CD4-positive, alpha-beta T cell treated with Interleukin-2 at 100 ng/mL for 4 hours (primary cell): ENCODE results near the gene APELA.
"Not testable (repeated sequence)": the region's sequence is repeated elsewhere in the genome, so short reads cannot be mapped to it uniquely, and the experiment has no call there.

ENCODE experiments used
- DNase-seq: peaks from one replicate; pipeline ENCODE4 v3.0.0-alpha.2; 2020; ENCODE audit warnings: low spot score

APELA gene

GRCh38 chr4:164876700-164877324 is at the start of gene APELA:
Gene APELA, plus strand, starts transcription at chr4:164877178. Its CDS starts 154 bp downstream, at chr4:164877332.
- no peak for DNase-seq

DNA sequence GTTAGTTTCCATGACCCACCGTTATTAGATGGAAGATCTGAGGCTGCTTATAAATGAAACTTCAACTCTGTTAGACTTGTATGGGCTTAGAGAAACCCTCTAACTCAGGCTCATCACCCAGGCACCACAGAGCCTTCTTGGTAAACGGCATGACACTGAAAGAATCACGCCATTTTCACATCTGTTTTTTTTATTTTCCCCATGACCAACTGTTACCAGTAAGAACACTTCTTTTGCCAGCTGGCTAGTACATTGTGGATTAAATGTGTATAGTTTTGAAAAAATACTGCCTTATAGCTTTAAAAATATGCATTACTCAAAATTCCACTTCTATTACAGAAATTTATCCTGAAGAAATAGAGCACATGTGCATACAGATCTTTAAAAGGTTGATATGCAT is 48.0 kb upstream of the APELA start:
- DNase-seq: no peak

DNA sequence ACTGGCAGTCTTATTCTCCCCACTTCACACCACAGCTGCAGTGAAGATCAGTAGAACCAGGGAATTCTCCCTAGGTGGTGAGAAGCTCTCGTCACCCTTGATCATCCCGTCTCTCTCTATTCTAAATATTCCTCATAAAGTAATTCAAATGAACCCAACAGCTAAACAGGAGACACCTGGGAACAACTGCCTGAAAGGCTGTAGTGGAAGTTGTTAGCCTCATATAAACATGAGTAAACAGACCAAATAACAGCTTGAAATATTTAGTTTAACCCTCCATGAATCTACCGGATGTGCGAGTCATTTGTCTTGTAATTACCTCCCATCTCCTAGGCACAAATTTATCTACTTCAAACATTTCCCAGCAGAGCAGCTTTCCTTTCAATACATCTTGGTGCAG is 30.4 kb upstream of the APELA start:
- DNase-seq: no peak

DNA sequence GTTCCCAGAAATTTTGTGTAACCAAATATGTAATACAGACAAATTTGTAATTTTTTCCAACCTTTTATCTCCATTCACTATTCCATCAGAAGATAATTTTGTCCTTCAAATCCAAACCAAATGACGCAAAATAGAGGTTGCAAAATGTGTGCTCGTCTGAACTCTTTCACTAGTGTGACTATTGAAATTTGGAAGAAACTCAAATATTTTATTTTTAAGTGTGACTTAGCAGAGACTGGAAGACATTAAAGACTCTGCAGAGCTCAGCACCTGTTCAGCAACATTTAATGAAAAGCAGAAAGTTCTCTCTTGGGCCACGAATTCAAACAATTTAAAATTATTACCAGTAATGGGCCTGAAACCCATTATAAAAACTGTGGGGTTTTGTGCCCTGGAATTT is 30.0 kb upstream of the APELA start:
- no peak for DNase-seq

GRCh38 chr4:164847967-164848649 is 28.9 kb upstream of the APELA start:
- no peak for DNase-seq

DNA sequence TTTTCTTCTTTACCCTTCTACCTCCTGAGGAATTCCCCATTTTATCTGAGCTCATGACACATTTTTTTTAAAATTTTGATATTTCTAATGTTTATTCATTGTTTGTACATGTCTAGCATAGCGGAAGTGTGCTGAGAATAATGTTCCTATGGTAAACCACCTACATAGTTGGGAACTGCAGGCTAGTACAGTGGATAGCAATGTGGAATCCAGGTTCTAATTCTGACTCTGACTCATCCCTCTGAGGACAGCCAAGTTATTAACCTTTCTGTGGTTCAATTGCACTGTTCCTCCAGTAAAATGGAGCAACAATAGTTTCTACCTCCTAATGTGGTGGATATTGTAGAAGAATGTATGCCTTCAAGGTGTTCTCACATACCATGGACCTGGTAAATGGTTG is 20.6 kb upstream of the APELA start:
- DNase-seq: no peak

DNA sequence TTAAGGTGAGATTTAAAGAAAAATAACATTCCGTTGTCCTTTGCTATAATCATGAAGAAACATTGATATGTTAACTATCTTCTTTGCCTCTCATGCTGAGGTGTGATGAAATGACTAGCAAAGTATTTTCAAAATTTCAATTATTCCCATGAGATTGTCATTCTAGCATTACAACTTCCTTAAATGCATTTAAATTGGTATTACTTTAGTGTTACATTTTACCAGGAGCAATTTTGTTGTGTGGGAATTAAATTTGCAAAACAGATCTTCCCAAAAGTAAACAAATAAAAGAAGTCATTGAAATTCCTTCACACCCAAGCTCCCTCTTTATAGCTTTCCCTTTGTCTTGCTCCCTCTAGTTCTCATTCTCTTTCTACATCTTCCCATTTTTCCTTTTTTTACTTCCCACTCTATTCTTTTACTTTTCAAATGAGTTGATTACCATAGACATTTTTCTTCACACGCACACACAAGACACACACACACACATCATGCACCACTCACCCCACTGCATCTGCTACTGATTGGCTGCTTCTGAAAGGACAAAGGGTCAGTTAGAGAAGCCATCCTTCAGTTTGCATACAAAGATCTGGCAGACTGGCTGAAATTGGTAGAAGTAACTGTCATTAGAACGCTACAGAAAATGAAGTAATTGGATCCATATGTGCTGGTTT is 10.0 kb upstream of the APELA start:
- no peak for DNase-seq

DNA sequence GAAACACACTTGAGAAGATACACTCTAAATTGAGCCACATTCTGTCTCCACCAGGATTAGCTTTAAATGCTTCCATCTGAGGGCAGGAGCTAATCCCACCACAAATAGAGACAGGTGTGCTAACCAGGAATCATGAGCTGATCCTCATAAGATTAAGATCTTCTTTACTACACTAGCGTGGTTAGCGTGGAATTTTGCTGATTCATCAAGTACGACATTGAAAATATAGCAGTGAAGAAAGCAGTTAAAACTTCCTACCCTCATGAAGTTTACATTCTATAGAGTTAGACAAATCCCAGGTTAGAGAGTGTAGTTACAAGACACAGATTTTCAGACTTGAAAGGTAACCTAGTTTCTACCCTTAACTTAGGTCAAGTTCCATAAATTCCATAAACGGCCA is 5.3 kb upstream of the APELA start:
- DNase-seq: no peak

GRCh38 chr4:164872481-164872880 is 4.5 kb upstream of the APELA start:
- DNase-seq: no peak

DNA sequence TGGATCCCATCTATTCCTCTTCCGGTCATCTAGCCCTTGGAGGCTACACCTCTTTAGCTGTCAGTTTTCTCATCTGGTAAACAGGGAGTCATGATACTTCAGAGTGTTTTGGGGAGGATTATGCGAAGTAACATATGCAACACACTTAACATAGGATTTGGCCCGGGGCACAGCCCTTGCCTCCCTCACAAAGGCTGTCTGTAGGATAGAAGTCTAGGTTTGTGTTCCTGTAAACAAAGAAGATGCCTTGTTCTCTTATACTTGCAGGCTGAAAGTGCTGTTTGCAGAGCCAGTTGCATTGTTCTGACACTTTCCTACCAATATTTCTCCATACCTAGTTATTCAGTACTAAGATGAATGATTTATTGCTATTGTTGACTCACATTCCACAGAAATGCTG is 2.2 kb upstream of the APELA start:
- DNase-seq: no peak

GRCh38 chr4:164880489-164881262 is 3.7 kb downstream of the APELA start:
- no peak for DNase-seq

DNA sequence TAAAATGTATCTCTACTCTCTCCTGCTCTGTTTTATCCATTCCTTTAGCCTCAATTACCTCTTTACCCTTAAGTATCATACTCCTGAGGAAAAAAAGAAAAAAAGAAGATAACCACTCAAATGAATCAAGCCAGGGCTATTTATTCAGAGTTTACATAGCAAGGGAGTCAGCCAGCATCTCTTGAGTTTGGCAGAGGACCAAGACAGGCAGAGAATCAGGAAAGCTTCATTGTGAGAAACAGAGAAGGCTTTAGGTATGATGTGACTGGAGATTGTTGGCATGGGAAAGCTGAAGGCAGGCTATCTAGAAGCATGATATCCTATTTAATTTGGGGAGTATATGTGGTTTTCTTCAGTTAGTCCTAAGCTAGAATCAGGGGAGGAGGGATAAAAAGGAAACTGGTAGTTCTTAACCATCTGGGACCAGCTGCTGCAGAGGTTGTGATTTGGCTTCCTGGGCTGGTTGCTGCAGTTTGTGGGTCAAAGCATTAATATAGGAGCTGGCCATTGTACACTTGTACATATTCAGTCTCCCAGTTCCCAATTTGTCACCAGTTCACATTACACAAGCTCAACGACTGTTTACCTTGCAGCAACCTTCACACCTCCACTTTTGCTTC is 11.2 kb downstream of the APELA start:
- DNase-seq: no peak

GRCh38 chr4:164890691-164891090 is 13.7 kb downstream of the APELA start:
- no peak for DNase-seq

DNA sequence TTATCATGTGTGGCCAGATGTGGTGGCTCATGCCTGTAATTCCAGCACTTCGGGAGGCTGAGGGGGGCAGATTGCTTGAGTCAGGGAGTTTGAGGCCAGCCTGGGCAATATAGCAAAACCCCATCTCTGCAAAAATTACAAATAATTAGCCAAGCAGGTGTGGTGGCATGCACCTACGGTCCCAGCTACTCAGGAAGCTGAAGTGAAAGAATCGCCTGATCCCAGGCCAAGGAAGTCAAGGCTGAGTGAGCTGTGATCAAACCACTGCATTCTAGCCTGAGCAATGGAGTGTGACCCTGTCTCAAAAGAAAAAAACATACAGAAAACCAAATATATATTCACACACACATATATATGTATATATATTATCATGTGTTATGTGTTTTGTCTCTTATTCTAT is 15.0 kb downstream of the APELA start:
- no peak for DNase-seq

GRCh38 chr4:164894702-164895101 is 17.7 kb downstream of the APELA start:
- DNase-seq: no peak

DNA sequence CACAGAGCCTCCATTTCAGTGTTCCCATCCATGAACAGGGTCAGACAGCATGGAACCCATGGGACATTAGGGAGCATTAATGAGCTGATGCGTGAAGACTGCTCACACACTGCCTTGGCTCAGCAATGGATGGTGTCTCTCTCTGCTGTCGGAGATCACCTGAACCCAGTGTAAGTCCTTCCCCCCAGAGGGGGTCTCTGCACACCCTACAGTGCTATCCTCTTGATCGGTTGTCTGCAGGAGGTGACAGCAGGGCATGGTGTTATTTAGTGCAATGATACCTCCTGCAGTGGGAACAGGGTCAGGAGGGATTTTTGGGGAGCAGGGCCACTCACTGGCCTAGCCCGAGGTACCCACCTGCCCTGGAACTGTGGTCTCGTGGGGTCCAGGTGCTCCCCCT is 25.6 kb downstream of the APELA start:
- DNase-seq: no peak

DNA sequence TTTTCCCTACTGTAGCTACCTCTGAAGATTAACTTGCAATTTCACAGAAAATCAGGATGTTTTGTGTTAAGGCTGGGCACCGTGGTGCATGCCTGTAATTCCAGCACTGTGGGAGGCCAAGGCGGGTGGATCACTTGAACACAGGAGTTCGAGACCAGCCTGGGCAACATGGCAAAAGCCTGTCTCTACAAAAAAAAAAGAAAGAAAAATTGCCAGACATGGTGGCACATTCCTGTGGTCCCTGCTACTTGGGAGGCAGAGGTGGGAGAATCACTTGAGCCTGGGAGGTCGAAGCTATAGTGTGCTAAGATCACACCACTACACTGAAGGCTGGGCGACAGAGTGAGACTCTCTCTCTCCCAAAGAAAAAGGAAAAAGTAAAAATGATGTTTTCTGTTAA is 27.4 kb downstream of the APELA start:
- DNase-seq: no peak

DNA sequence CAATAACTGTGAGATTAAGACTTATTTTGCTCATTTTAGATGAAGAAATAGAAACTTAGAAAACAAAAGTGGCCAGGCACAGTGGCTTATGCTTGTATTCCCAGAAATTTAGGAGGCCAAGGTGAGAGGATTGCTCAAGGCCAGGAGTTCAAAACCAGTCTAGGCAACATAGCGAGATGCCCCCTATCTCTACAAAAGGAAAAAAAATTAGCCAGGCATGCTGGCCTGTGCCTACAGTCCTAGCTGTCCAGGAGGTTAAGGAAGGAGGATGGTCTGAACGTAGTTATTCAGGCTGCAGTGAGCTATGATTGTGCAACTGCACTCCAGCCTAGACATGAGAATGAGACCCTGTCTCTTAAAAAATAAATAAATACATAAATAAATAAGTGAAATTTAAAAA is 28.0 kb downstream of the APELA start:
- DNase-seq: no peak

GRCh38 chr4:164906368-164906767 is 29.4 kb downstream of the APELA start:
- DNase-seq: no peak

DNA sequence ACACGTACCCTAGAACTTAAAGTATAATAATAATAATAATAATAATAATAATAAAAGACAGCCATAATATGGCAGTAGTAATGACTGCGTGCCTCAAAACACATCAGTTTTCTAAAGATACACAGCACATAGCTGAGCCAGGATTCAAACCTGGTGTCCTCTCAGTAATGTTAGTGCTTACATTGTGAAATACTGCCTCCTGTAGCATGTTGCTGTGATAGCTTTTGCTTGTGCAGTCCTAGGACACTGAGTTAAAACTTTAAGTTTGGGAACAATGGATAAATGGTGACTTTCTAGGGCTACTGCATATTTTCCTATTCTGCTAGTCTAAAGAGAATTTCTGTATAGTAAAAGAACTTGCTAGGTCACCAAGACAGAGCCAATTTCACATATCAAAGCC is 36.5 kb downstream of the APELA start:
- DNase-seq: not testable (repeated sequence)

GRCh38 chr4:164918956-164919355 is 42.0 kb downstream of the APELA start:
- no peak for DNase-seq

DNA sequence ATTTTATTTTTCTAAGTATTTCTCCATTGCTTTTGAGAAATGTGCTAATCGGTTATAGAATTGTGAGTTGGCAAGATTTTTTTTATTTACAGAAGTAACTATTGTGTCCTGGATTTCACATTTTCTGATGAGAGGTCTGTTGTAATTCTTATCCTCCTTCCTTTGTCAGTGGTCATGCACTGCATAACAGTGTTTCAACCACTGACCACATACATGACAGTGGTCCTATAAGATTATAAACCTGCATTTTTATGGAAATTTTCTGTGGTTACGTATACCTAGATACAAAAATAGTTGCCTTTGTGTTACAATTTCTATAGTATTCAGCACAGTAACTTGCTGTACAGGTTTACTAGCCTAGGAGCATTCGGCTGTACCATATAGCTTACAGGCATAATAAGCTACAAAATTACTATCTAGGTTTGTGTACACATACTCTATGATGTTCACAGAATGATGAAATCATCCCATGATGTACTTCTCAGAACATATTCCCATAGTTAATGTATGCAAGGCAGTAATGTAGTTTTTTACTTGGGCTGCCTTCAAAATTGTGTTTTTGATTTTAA is 47.8 kb downstream of the APELA start:
- DNase-seq: no peak
